Left ventricle myocardium inferior (tissue), 1 donor: Measurements from ENCODE around the gene CCL8. TPM values are rescaled to one million over a fixed set of nuclear protein-coding genes. Genes with fewer than 3 reads are reported as not detected.

ENCODE experiments used
- DNase-seq: peaks from one replicate; pipeline ENCODE4 v3.0.0-alpha.2; 2020
- H3K27ac ChIP-seq: fragments of 200-600 bp; replicated peaks from 2 replicates; pipeline ENCODE4 v1.8.0; 2021
- H3K27me3 ChIP-seq: fragments of 200-600 bp; 2 replicates; pipeline ENCODE4 v1.8.0; 2021; ENCODE audit warnings: low read depth
- H3K36me3 ChIP-seq: fragments of 200-600 bp; 2 replicates; pipeline ENCODE4 v1.8.0; 2021
- H3K4me1 ChIP-seq: fragments of 200-600 bp; 2 replicates; pipeline ENCODE4 v1.8.0; 2021
- H3K4me3 ChIP-seq: fragments of 200-600 bp; 2 replicates; pipeline ENCODE4 v1.8.0; 2021; ENCODE audit warnings: mild to moderate bottlenecking, moderate library complexity
- H3K9me3 ChIP-seq: fragments of 200-600 bp; replicated peaks from 2 replicates; pipeline ENCODE4 v1.8.0; 2021
- CTCF ChIP-seq: fragments of 200-600 bp; IDR thresholded peaks from 2 replicates; pipeline ENCODE4 v1.8.0; 2021; ENCODE audit warnings: antibody characterized with exemption, mild to moderate bottlenecking, borderline replicate concordance
- intact Hi-C: fragments of 100-400 bp; cut with micrococcal nuclease; formaldehyde crosslinking; loops from one replicate; pipeline ENCODE4 v1.11.0; 2022
- total RNA-seq: library from RNA; stranded (reverse); fragmentation: NEBNext Ultra II Directional; extraction: Animal tissue kit (Norgen Biotek cat#: 25700); gene quantifications from one replicate; pipeline ENCODE4 v1.2.1, GENCODE V29; 2021
- donor health status: DM: no; HTN: yes; CAD: no; lungs with severe emphysema.

CCL8 gene
- total RNA-seq, 1 donor from 2014 or later: 0.41 TPM

GRCh38 chr17:34366010-34366409 is 46.8 kb downstream of the CCL8 start:
- H3K9me3 ChIP-seq: no peaks in the 10 kb centered on the region
- no peak overlapping the region for H3K27ac ChIP-seq
- H3K4me3 ChIP-seq: no peak overlapping the region
- intact Hi-C loops: loop anchor here (10.0 kb wide), 1 partner anchor 61 kb away; no protein-coding TSS in a partner anchor
- H3K27me3 ChIP-seq: peaks cover 66% of the 10 kb centered on the region
- no peak for DNase-seq
- H3K4me1 ChIP-seq: peaks cover 3% of the 10 kb centered on the region
- no peak for TF ChIP-seq CTCF
- H3K36me3 ChIP-seq: no peaks in the 10 kb centered on the region

GRCh38 chr17:34366529-34367107 is 47.4 kb downstream of the CCL8 start:
- H3K27me3 ChIP-seq: peaks cover 66% of the 10 kb centered on the region
- intact Hi-C loops: loop anchor here (10.0 kb wide), 1 partner anchor 62 kb away; no protein-coding TSS in a partner anchor
- H3K4me3 ChIP-seq: no peak overlapping the region
- no peak for TF ChIP-seq CTCF
- H3K27ac ChIP-seq: no peak overlapping the region
- no peaks in the 10 kb centered on the region for H3K4me1 ChIP-seq
- H3K9me3 ChIP-seq: no peaks in the 10 kb centered on the region
- DNase-seq: no peak
- H3K36me3 ChIP-seq: no peaks in the 10 kb centered on the region

GRCh38 chr17:34367486-34368195 is 48.4 kb downstream of the CCL8 start:
- no peak for TF ChIP-seq CTCF

GRCh38 chr17:34368196-34368945 is 49.1 kb downstream of the CCL8 start:
- H3K27ac ChIP-seq: no peak overlapping the region
- intact Hi-C loops: loop anchor here (10.0 kb wide), 1 partner anchor 64 kb away; no protein-coding TSS in a partner anchor
- no peaks in the 10 kb centered on the region for H3K36me3 ChIP-seq
- no peaks in the 10 kb centered on the region for H3K9me3 ChIP-seq
- DNase-seq: no peak
- H3K4me1 ChIP-seq: no peaks in the 10 kb centered on the region
- TF ChIP-seq CTCF: no peak
- H3K27me3 ChIP-seq: peaks cover 51% of the 10 kb centered on the region
- H3K4me3 ChIP-seq: no peak overlapping the region

More at GRCh38 chr17:34367486-34368195, 48.4 kb downstream of the CCL8 start:
- peaks cover 58% of the 10 kb centered on the region for H3K27me3 ChIP-seq
- H3K36me3 ChIP-seq: no peaks in the 10 kb centered on the region
- no peaks in the 10 kb centered on the region for H3K9me3 ChIP-seq
- no peak for DNase-seq
- H3K4me3 ChIP-seq: no peak overlapping the region
- no peaks in the 10 kb centered on the region for H3K4me1 ChIP-seq
- intact Hi-C loops: loop anchor here (10.0 kb wide), 1 partner anchor 63 kb away; no protein-coding TSS in a partner anchor
- H3K27ac ChIP-seq: no peak overlapping the region

- Histone ChIP-seq H3K4me1 (no peaks in the 10 kb centered on the region), H3K27me3 (peaks cover 44% of the 10 kb centered on the region), H3K27ac (no peak overlapping the region), H3K36me3 (no peaks in the 10 kb centered on the region), H3K9me3 (no peaks in the 10 kb centered on the region), H3K4me3 (no peak overlapping the region)
- intact Hi-C loops: loop anchor here (10.0 kb wide), 1 partner anchor 64 kb away; no protein-coding TSS in a partner anchor
- no peak for TF ChIP-seq CTCF
- no peak for DNase-seq
Observed at GRCh38 chr17:34368946-34369500, 49.8 kb downstream of the CCL8 start.
